ENCODE results near the gene LDB2.

Gene LDB2

DNA sequence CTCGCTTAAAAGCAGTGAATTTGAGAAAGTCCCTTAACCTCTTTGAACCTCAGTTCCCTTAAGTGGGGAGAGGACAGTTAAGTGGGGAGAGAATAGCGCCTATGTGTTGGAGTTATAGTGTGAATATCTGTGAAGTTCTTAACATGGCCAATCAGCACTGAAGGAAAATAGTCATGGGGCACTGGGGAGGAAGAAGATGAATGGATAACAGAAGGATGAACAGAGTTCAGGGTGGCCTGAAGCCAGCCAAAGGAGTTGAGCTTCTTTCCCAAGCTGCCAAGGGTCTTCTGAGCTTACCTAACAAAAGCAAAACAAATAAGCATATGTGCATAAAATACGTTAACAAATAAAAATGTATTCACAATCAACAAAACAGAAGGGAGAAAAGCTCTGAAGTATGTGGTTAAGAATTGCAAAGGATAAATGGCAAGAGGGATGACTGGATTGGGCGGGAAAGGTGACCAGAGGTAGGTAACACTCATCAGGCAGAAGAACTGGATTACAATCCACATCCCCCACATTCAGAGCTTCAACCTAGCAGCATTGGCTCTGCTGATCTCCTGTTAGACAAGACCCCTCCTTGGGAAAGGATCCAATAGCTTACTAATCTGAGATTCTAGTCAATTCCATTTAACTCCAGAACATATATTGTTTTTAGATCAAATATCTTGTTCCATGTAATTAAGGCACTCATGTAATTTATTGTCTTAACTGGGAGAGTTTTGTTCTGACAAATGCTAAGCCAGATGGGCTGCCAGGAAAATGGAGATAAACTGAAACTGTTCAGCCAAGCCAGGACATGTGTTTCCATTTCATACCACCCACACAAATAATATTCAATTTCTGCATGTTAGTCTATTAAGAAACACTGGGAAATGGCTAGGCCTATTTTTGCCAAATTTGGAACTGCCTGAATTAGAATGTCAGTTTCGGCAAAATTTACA lies 221.2 kb downstream of the LDB2 start:
- DNase-seq: no peak

DNA sequence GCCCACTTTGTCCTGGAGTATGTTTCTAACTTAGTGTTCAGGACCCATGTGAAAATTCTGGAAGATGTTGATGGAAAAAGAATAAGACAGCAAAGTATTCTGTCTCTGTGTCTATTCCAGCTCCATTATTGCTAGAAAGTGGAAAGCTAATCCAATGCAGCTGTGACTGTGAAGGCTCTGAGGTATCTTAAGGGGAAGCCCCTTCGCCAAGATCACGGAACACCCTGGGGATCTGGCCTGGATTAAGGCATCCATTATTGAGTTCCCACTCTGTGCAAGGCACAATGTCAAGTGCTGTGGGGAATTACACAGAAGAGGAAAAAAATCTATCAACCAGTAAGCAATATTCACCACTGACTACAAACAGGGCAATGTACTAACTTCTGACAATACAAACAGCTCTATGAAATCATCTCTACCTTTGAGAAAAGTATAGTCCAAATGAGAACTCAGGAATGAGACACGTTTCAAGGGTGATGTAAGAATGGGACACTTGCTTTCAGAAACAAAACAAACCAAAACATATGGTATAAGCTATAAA lies 222.1 kb downstream of the LDB2 start:
- no peak for DNase-seq

DNA sequence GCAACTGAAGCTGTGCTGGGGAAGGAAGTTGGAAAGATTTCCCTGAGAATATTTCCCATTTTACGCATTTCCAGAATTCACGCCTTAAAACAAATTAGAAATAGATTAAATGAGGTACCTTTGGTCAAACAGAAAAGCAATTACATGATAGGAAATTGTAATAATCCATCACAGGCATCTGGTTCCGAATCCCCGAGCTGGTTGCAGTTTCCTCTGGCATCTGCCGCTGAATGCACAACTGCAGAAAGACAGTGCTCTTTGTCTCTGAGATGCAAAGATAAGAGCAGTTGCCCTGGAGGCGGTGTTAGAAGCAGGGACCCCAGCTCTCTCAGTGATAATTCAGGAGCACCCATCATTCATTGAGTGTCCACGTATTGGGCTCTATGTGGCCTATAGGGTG lies 224.4 kb downstream of the LDB2 start:
- DNase-seq: no peak

DNA sequence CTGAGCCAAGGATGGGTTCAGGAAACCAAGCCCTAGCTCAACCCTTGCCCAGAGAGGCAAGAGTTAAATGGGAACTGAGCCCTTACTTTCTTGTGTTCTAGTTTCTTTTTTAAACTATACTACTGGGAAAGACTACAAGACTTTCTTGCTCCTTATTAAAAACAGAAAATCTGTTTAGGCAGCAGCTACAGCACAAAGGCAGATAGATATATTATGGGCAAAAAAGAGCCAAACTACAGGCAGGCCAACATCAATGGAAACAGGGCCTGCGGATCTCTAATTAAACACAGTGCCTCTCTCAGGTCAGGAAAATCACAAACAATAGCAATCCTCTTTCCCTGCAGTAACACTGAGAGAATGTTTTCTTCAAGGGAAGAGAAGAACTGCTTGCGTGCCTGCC lies 226.0 kb downstream of the LDB2 start:
- DNase-seq: no peak

DNA sequence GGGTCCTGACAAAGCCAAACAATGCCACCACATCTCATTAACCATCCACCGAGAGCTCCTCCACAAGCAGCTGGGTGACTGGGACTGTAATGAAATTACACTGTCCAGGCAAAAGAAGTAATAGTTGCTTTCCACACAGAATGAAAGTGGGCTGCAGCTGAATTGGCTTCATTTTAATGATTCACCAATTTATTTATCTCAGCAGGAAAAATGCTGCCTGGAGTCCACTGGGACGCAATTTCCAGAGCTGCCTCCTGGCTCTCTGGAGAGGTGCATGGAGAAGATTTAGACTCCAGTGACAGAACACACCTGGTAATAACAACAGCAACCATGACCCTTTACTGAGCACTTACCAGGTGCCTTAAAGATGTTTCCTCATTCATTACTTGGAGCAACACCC lies 226.7 kb downstream of the LDB2 start:
- no peak for DNase-seq

DNA sequence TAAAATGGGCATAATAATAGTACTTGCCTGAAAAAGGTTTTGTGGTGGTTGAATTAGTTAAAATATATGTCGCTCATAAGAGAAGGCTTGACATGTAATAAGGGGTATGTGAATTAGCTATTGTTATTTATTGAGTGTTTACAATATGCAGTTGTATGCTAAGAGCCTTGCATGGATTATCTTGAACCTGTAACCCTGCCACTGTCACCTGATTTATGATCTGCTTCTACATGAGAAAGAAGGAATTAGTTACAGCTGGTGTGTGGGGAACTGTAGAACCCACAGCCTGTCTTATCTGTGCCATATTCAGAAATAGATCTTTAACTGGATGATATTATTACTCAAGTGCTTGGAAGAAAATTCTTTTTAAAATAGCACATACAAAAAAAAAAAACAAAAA lies 227.7 kb downstream of the LDB2 start:
- no peak for DNase-seq

DNA sequence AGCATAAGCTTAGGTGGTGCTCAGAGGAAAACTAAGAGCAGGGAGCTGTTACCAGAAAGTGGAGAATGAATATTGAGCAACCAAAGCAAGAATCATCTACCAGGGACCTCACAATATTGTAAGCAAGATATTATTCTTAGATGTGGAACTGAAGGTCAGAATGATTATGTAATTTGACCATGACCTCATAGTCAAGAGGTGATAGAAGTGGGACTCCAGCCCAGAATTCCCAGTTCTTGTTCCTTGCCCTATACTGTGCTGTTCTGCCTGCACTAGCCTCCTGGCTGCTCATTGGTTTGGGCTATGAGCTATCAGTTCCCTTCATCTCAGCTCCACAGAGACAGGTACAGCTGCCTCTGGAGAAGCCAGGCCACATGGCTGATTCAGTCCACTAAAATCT lies 229.4 kb downstream of the LDB2 start:
- DNase-seq: no peak

DNA sequence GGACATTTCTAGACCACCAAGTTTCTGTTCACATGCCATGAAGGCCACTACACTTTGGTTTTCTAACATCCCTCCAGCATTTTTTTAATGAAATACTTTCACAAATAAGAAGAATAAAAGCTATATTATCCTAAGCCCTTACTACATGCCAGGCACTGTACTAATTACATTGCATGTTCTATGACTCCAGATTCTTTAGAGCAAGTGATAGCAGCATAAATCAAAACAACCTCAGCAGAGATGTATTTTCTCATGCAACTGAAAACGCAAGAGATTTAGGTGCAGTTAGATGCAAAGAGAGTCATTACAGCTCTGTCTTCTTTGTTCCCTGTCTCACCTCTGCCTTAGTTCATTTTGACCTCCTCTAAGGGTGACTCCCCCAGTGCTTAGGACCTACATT lies 230.0 kb downstream of the LDB2 start:
- DNase-seq: no peak

DNA sequence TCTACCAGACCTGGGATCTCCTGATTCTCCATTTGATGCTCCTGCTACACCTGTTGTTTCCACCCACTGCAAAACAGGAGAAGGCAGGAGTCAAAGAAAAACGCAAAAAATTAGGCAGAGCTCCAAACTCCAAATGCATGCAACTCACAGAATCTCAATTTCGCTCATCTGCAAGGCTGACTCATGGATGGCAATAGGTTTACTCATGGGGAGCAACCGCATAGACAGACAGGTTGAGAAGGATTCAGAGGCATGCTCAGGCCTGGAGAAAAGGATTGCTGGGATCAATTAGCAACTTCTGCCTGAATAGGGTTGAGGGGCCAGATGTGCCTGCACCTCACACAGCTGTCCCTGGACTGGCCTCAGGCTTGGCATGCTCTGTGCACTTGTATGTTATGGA lies 231.0 kb downstream of the LDB2 start:
- DNase-seq: no peak

DNA sequence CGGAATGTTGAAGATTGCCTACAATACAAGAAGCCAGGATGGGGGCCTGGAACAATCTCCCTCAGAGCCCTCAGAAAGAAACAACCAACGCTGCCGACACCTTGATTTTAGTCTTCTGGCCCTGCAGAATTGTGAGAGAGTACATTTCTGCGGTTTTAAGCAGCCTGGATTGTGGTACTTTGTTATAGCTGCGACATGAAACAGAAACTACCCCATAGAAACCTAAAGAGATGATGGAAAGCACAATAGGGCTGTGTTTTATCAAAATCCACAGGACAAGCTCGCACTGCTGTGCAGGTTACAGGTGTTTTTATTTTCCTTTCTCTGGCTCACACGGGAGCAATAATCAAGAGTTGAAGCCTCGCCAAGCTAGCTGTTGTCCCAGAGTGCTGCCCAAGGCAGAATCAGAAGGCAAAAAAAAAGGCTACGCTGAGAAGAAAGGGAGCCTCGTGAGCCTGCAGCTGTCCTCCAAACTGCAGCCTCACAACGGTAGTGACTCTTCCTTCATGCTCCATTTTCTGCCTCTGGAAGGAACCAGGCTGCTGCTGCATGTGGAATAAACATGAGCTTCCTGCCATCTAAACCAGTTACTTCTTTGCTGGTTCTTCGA lies 232.4 kb downstream of the LDB2 start:
- DNase-seq: no peak

DNA sequence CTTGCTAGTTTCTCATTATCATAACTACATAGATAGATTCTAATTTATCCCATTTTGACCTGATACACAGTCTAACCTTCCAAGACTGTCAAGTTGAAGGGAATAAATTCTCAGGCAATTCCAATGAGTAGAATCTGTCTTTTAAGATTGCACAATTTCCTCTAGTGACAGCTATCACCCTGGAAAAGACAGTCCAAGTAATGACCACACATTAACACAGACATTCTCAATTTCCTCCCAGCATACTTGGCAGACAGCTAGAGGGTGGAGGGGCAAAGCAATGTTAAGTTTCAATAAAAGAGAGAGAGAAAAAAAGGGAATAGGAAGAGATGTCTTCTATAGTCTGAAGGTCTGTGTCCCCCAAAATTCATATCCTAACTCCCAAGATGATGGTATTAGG lies 234.7 kb downstream of the LDB2 start:
- DNase-seq: no peak

DNA sequence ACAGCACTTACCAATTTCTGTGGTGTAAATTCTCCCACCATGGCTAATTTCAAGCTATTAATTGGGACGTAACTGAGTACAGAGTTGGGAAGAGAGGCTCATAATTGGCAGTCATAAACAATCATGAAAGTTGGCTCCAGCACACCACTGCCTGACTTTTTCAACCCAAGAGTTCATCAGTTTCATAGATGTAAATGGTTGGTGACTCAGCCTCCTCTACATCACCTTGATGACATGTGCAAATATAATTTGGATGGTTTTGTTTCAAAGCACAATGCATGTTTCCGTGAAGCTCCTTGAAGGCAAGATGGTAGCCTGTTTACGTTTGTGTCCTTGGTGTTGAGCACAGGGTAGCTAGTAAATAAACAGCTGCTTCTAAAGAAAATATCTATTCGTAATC lies 235.1 kb downstream of the LDB2 start:
- no peak for DNase-seq

DNA sequence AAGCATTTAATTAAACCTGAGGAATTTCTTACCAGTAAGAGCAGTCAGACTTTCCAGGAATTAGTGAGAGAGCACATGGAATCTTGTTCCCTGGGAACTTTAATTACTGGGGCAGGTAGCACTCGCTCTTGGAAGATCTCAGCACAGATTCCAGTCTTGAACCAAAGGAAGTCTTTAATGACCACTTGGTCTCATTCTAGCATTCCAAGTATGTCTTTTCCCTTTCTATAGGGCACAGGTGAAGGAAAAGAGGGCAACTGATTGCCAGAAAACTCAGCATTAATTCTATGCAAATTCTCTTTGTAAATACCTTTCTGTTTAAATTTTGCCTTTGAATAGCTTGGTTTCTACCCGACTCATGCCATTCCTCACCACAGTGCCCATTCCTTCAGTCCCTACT lies 236.6 kb downstream of the LDB2 start:
- no peak for DNase-seq

DNA sequence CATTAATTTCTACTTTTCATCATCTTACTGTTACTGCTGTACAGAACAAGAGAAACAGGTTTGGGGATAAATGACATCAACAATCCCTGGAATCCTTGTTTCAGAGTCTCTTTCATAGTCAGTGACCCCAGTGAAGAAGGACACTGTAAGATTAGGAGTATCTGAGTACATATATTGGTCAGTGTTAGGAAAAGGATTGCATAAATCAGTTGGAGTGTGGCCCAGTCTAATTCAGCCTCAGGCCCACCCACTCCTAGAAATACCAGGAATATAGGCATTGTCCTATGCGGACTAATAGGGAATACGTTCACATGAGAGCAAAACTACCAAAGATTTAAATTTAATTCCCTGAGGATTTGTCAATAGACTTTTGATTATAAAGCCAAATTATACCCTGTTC lies 237.8 kb downstream of the LDB2 start:
- no peak for DNase-seq

DNA sequence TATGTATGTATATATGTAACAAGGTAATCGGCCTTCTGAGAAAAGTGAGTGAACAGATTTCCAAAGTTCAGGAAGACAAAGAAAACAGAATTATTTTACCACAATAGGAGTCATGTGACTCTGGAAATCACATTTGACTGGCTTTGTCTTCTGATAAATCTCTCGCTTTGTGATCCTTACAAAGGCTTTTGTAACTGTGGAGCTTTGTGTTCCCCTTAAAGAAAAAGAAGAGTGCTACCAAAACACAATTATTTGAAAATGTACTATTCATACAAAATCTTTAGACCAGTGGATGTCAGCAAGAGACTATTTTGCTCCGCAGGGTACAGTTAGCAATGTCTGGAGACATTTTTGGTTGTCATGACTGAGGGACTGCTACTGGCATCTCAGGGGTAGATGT lies 238.8 kb downstream of the LDB2 start:
- DNase-seq: no peak

DNA sequence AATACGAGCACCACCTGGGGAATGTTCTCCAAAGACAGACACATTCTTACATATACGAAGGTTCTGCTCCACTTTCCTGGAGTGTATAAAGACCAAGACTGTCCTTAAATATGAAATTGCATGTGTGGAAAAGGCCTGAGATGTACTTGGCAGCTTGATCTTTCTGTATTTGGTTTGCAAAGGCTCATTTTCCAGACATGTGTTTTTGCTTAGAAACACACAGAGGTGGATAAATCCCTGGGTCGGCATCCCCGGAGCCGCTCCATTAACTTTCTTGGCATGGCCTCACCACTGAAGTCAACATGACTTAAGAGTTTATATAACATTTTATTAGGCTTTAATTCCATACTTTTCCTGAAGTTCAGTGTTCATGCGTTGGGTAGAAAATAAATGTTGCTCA lies 239.4 kb downstream of the LDB2 start:
- DNase-seq: no peak

DNA sequence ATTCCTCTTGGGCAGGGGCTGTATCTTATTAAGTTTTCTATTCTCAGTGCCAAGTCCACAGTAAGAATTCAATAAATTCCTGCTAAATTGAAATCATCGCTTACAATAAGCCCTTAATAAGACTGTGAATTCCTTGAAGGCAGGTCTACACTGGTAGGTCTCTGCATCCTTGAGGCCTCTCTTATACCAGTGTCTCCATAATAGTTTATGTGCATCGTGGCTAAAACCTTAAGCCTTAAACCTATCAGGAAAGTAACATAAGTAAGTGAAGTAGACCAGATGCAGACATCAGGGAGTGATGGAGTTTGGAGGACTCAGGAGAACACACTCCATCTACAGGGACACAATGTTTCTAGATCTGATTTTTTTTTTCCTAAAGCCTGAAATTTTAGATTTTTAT lies 240.3 kb downstream of the LDB2 start:
- no peak for DNase-seq

DNA sequence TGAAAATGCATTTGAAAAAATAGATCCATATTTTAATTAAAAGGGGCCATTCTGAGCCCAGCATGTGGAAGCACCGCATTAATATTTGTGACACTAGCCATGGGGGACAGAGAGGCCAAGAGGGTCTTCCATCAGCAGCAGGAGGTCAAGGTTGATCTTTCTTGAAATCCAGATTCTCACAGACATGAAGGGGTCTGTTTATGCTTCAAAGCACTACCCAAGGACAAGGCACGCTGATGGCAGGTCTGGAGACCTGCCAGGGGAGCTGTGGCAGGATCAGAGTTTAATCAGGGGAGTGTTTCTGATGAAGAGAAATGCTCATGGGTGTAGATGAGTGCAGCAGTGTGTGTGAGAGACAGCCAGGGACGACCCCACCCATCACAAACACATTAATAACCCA lies 243.3 kb downstream of the LDB2 start:
- no peak for DNase-seq

DNA sequence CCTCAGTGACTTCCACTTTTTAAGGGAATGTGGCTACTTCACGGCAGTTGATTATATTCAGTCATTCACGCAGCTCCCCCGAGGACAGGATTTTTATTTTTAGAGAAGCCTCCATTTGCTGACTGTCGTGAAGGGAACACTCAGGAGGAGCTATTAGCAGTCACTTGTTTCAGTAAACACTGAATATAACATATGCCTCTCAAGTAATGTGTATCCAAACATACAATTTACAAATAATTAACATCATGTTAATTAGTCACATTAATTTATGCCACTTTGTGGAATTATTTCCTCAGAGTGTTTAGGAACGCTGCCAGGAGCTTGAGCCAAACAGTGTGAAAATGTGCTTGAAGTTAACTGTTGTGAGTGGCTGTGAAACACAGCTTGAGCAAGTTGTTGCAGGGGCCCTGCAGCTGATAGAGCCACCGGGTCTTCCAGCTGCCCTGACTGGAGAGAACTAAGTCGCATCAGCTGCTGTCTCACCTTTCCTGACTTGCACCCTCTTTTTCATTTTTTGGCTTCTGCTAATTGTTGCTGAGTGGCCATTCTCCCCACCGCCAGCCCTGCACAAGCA lies 245.6 kb downstream of the LDB2 start:
- no peak for DNase-seq

DNA sequence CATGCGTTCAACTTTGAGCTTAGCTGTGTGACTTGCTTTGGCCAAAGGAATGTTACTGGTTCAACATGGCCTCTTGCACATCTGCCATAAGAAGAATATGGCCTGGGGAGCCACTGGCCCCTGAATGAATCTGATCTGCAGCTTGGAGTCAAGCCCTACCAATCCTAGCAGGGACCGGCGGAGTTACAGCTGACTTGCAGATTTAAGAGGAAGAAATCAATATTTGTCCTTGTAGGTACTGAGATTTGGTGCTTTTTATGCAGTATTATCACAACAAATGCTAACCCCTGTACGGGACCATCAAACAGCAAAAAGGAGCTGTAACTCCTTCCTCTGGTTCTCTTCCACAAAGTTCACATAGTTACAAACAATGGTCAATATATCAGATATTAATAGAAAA lies 252.0 kb downstream of the LDB2 start:
- DNase-seq: no peak

DNA sequence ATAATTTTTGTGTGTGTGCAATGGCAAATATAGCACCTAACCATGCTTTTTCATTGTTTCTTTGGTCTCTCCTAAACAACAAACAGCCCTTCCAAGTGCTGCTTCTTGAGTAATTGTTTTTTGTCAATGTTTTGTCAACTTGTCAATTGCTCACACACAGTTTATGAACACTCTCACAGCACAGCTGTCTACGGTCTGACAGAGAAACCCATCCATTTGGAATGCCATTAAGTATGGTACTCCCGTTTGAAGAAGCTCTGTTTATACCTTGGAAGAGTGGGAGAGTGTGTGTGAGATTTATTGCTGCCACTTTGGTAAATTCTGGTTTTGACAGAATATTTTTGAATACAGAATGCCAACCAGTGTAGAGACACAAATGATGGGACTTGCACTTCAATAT lies 254.6 kb downstream of the LDB2 start:
- no peak for DNase-seq

DNA sequence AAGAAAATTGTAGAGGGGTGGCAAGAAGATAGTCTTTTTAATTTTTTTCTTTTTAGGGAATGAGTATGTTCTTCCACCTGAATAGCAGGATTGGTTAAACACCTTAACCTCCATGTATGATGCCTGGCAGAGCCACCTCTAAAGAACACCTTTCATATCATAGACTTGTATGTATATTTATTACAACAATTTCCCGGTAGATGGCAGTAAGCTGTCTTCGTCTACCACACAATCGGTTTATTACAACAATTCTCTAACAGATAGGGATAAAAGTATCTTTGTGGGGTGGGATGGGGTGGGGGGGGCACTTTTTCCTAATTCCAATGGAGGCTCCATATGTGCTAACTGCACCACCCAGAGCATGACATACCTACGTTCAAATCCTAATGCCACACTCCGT lies 255.5 kb downstream of the LDB2 start:
- no peak for DNase-seq

DNA sequence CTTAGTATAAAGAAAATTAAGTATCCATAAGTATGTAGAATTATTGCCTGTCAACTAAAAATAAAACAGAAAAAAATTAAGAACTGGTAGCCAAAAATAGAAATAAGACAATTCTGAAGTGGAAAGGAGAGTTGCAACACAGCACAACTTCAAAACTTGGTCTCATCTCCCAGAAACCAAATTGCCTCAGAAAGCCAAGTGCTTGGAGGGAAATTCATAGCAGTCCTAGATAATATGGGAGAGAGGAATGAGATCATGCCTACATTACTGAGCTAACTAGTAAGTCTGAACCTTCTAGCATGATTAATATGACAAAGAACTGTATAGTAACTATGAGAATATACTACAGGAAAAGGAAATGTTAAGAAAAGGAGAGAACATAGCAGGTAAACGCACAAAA lies 256.5 kb downstream of the LDB2 start:
- no peak for DNase-seq

Measured in central memory CD4-positive, alpha-beta T cell (primary cell).